ENCODE results near the gene SERPINA3.
"Not testable (repeated sequence)": the region's sequence is repeated elsewhere in the genome, so short reads cannot be mapped to it uniquely, and the experiment has no call there.

The SERPINA3 gene

GRCh38 chr14:94636744-94637412 is 24.7 kb downstream of the SERPINA3 start:
- no peak for DNase-seq

GRCh38 chr14:94637814-94638213 is 25.6 kb downstream of the SERPINA3 start:
- DNase-seq: not testable (repeated sequence)

GRCh38 chr14:94638339-94638738 is 26.1 kb downstream of the SERPINA3 start:
- DNase-seq: no peak

- DNase-seq: no peak
These were observed 27.0 kb downstream of the SERPINA3 start for GRCh38 chr14:94638961-94639817.

GRCh38 chr14:94640721-94641631 is 28.8 kb downstream of the SERPINA3 start:
- DNase-seq: no peak

GRCh38 chr14:94641632-94641955 is 29.4 kb downstream of the SERPINA3 start:
- no peak for DNase-seq

- DNase-seq: no peak
These were observed 31.3 kb downstream of the SERPINA3 start for GRCh38 chr14:94643316-94644101.

GRCh38 chr14:94644102-94644535 is 31.9 kb downstream of the SERPINA3 start:
- no peak for DNase-seq

- no peak for DNase-seq
These were observed 33.9 kb downstream of the SERPINA3 start for GRCh38 chr14:94646066-94646465.

GRCh38 chr14:94646481-94646880 is 34.3 kb downstream of the SERPINA3 start:
- DNase-seq: peak in 1 of 2 experiments; percentile 6

GRCh38 chr14:94648801-94649200 is 36.6 kb downstream of the SERPINA3 start:
- DNase-seq: no peak

- no peak for DNase-seq
These were observed 37.6 kb downstream of the SERPINA3 start for GRCh38 chr14:94649543-94650443.

GRCh38 chr14:94650444-94650775 is 38.2 kb downstream of the SERPINA3 start:
- DNase-seq: no peak

GRCh38 chr14:94650806-94651805 is 38.9 kb downstream of the SERPINA3 start:
- DNase-seq: no peak

- DNase-seq: no peak
These were observed 41.1 kb downstream of the SERPINA3 start for GRCh38 chr14:94653321-94653720.

GRCh38 chr14:94654071-94654861 is 42.1 kb downstream of the SERPINA3 start:
- DNase-seq: no peak

- no peak for DNase-seq
These were observed 43.0 kb downstream of the SERPINA3 start for GRCh38 chr14:94655169-94655710.

- no peak for DNase-seq
These were observed 43.9 kb downstream of the SERPINA3 start for GRCh38 chr14:94656043-94656442.

- no peak for DNase-seq
These were observed 47.1 kb downstream of the SERPINA3 start for GRCh38 chr14:94659256-94659655.

Data from SW 1271 (cell line).